ENCODE measurements around the gene GPR119.

DNA sequence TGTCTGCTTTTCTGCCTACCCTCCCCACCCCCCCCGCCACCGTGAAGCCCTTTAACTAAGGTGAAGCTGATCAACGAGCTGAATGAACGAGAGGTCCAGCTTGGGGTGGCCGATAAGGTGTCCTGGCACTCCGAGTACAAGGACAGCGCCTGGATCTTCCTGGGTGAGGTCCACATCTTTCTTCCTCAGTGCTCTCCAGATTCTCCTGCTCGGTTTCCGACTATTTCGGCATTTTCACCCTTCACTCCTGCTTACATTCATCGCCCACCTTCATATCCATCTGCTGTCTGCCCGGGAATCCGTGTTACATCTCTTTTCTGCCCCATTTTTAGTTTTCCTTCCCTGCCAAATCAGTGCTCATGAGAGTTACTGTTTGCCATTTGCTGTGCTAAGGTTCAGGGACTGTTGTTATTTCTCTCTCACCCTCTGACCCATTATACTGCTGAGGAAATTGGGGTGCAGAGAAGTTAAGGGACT, 16.8 kb upstream of the GPR119 start:
- TF ChIP-seq, protein P1, sequence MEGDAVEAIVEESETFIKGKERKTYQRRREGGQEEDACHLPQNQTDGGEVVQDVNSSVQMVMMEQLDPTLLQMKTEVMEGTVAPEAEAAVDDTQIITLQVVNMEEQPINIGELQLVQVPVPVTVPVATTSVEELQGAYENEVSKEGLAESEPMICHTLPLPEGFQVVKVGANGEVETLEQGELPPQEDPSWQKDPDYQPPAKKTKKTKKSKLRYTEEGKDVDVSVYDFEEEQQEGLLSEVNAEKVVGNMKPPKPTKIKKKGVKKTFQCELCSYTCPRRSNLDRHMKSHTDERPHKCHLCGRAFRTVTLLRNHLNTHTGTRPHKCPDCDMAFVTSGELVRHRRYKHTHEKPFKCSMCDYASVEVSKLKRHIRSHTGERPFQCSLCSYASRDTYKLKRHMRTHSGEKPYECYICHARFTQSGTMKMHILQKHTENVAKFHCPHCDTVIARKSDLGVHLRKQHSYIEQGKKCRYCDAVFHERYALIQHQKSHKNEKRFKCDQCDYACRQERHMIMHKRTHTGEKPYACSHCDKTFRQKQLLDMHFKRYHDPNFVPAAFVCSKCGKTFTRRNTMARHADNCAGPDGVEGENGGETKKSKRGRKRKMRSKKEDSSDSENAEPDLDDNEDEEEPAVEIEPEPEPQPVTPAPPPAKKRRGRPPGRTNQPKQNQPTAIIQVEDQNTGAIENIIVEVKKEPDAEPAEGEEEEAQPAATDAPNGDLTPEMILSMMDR (IDR thresholded peaks at IDR 0.05) = no peak
- TF ChIP-seq POLR2A (IDR thresholded peaks at IDR 0.05) = no peak
- no peak for TF ChIP-seq POLR2AphosphoS5 (IDR thresholded peaks at IDR 0.05)
- no peak for TF ChIP-seq EP300 (IDR thresholded peaks at IDR 0.05)

Measured in upper lobe of left lung (tissue), 4 donors.